Left colon (tissue), 2 donors: ENCODE measurements around the gene FAM83F. TPM values are rescaled to one million over a fixed set of nuclear protein-coding genes. Genes with fewer than 3 reads are reported as not detected.
"Not testable (repeated sequence)": the region's sequence is repeated elsewhere in the genome, so short reads cannot be mapped to it uniquely, and the experiment has no call there.

Source experiments
- ATAC-seq: fragments of 200-7000 bp; cut with Tn5 transposase; one replicate; pipeline ENCODE4 v1.9.1; 2020; ENCODE audit warnings: mild to moderate bottlenecking, moderate library complexity
- DNase-seq, 2 donors: peaks; one replicate each; pipeline ENCODE4 v3.0.0-alpha.2; 2020
- intact Hi-C, 2 donors: fragments of 100-400 bp; cut with DNase I in 1 of 2; cut with micrococcal nuclease in 1 of 2; formaldehyde crosslinking; loops; one replicate each; pipeline versions ENCODE4 v1.11.2 to v1.14.0; 2022; cut with DNase I, micrococcal nuclease
- long read RNA-seq: library from polyadenylated mRNA; unstranded; transcript quantifications from one replicate; pipeline ENCODE4 v2.0.0, GENCODE V29; 2021
- total RNA-seq, 2 donors: library from RNA; stranded (reverse); fragmentation: NEBNext Ultra II Directional; extraction: Animal tissue kit (Norgen Biotek cat#: 25700); gene quantifications; one replicate each; pipeline ENCODE4 v1.2.1, GENCODE V29; 2021
- donor health status: DM: no; HTN: no; CAD: no.
- donor health status: DM: yes; HTN: yes; CAD: no.

FAM83F gene
- 10 to 100 TPM; 35.3 to 44.3 TPM for total RNA-seq
- long read RNA-seq, full-length matches to known transcripts, result 51 of 64 reads
- long read RNA-seq, partial matches to known transcripts, result 2 of 64 reads
- long read RNA-seq, other reads (novel, unspliced or antisense), result 11 of 64 reads

DNA sequence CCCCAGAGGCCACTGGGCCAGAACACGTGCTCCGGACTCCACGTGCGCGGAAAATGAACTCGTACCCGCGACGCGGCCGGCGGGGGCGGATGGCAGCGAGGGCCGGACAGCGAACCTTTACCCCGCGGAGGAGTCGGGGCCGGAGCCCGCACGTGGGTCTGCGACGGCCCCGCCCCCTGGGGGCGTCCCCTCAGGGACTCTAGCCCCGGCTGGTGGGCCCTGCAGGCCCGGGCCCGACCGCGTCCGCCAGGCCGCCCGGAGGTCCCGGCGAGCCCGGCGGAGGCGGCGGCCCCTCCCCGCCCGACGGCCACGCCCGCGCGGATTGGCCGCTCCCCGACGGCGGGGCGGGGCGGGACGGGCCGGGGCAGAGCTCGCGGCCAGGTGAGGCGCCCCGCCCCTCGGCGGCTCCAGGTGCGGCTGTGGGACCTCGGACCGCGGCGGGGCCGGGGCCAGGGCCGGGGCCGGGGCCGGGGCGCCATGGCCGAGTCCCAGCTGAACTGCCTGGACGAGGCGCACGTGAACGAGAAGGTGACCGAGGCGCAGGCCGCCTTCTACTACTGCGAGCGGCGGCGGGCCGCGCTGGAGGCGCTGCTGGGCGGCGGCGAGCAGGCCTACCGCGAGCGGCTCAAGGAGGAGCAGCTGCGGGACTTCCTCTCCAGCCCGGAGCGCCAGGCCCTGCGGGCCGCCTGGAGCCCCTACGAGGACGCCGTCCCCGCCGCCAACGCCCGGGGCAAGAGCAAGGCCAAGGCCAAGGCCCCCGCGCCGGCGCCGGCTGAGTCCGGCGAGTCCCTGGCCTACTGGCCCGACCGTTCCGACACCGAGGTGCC, at the start of gene FAM83F:
Gene FAM83F, plus strand, starts transcription at position 389 of the 827 bp plus-strand sequence. Its CDS starts 89 bp downstream, at position 478.
- ATAC-seq (peak; percentile 73), DNase-seq (peak; percentile 54 to 81)
- intact Hi-C loops, result no loop called here

GRCh38 chr22:39946126-39946502, 48.6 kb upstream of the FAM83F start:
- intact Hi-C loops, result no loop called here
- ATAC-seq, result no peak
- no peak for DNase-seq

DNA sequence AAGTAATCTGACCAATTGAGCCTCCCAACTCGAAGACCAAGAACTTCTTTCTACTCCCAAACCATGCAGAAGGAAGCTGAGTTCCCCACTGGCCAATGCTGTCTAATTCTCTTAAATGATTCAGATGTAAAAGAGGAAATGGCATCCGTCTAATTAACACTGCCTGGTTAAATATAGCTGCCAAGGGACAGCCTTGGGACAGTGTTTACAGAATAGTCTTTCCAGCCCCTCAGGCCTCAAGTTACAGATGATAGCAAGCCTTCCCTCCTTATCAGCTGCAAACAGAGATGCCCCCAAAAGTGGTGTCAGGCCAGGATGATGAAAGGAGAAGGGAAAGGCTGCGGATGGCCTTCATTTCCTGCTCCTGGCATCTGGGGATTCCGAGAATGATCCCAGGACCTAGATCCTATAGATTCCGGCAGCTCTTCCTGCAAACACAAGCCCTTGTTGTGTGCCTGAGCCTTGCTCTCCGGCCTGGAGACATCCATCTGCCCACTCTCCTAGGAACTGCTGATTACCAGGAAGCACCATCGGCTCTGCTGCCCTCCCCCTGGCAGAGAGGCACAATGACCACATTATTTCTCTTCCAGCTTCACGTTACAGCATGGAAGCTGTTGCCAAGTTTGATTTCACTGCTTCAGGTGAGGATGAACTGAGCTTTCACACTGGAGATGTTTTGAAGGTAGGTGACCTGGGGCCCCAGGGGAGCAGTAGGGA, 48.1 kb upstream of the FAM83F start:
- intact Hi-C loops, result no loop called here
- DNase-seq, result no peak
- ATAC-seq, result peak; percentile 60

DNA sequence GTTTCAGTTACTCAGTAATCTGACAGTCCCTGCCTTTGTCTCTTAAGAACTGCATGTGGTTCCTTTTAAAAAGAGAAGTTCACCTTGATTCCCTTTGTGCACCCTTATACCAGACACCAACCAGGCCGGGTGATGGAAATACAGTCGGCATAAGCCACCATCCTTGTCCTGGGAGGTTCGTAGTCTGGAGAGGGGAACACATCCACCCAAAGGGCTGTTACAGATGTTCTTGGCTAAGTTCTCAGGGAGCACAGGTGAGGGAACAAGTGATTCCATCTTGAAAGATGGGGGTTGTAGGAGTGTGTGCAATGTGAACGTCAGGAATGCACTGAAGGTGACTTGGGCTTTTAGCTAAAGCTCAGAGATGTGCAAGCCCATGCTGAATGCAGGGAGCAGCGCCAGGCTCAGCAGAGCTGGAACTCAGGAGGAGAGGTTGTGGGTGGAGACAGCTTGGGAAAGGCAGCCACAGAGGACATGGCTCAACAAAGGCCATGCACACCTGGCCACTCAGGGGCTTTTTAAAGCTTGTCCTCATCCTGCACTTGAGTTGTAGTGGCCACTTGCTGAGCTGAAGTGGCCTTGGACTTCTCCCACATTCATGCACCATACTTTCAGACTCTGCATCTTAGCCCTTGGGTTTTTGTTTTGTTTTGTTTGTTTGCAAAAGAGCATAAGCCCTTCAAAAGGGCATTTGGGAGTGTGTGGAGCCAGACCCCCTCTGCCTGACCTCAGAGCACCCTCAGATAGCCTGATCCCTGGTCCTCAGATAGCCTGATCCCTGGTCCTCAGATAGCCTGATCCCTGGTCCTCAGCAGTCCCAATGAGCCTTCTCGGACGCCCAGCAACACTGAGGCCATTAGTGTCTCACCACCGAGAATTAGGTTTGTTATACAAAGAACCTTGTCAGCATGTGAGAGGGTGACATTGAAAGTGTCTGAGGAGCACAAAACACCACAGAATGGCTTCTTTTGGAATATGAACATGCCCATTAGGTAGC, 47.2 kb upstream of the FAM83F start:
- ATAC-seq (no peak), DNase-seq (no peak)
- intact Hi-C loops, result no loop called here

DNA sequence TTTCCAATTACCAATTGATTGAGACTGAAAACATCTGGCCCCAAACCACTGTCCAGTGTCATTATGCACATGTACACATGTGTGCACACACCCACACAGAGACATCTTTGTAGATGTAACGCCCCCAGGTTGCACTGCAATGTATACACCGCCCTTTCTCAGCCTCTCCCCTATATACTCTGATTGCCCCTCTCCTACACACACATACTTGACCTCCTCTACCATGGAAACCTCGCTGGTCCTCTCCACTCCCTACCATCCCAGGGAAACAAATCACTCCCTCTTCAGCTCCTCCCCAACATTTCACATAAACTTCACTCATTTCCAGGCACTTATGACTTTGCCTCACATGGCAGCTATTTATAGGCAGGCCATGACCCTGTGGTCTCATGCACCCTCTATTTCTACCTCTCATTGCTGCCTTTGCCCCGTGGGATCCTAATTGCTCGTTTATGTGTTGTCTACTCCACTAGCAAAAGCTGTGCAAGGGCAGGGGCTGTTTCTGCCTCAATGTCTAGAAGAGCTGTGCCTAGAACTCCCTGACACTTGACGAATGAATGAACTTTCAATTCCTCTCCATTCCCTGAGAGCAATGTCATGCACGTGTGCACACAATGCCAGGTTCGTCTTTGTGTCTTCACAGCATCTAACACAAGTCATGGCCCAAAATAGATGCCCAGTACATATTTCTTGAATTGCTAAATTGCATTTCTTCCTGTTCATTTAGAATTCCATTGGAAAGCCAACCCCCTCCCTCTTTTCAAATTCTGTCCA, 44.6 kb upstream of the FAM83F start:
- DNase-seq (no peak), ATAC-seq (no peak)
- intact Hi-C loops, result no loop called here

DNA sequence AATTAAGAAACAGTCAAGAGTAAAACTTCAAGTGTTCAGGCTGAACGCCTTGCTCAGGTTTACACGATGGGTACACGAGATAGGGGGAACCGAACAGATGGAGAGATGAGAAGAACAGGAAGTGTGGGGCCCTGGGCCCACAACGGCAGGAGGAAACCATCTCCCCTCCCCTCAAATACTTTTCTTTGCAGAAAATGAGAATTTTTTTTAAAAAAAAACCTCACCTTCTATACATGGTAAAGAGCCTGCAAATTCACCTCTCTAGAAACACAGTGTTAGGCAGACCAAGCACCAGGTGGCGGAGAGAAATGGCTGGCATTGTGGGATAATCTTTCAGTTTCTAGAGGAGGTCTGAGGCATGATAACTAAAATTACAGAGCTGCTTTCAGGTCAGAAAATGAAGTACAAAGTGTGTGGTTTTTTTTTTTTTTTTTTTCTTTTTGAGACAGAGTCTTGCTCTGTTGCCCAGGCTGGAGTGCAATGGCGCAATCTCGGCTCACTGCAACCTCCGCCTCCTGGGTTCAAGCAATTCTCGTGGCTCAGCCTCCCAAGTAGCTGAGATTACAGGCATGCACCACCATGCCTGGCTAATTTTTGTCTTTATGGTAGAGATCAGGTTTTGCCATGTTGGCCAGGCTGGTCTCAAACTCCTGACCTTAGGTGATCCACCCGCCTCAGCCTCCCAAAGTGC, 43.0 kb upstream of the FAM83F start:
- ATAC-seq, intact Hi-C loops, DNase-seq: not testable (repeated sequence)

- DNase-seq (no peak), ATAC-seq (no peak)
- intact Hi-C loops, result no loop called here
Observed at GRCh38 chr22:39952347-39952746, 42.4 kb upstream of the FAM83F start.

- no peak for ATAC-seq
- no peak for DNase-seq
- intact Hi-C loops, result no loop called here
Observed at GRCh38 chr22:39953101-39953500, 41.7 kb upstream of the FAM83F start.

GRCh38 chr22:39954584-39955055, 40.1 kb upstream of the FAM83F start:
- DNase-seq (no peak), ATAC-seq (no peak)
- intact Hi-C loops, result no loop called here

GRCh38 chr22:39955675-39956074, 39.1 kb upstream of the FAM83F start:
- DNase-seq (no peak), ATAC-seq (no peak)
- intact Hi-C loops, result no loop called here

- DNase-seq (peak in 1 of 2 donors; percentile 23), ATAC-seq (no peak)
- intact Hi-C loops, result no loop called here
Observed at GRCh38 chr22:39956932-39957664, 37.7 kb upstream of the FAM83F start.

DNA sequence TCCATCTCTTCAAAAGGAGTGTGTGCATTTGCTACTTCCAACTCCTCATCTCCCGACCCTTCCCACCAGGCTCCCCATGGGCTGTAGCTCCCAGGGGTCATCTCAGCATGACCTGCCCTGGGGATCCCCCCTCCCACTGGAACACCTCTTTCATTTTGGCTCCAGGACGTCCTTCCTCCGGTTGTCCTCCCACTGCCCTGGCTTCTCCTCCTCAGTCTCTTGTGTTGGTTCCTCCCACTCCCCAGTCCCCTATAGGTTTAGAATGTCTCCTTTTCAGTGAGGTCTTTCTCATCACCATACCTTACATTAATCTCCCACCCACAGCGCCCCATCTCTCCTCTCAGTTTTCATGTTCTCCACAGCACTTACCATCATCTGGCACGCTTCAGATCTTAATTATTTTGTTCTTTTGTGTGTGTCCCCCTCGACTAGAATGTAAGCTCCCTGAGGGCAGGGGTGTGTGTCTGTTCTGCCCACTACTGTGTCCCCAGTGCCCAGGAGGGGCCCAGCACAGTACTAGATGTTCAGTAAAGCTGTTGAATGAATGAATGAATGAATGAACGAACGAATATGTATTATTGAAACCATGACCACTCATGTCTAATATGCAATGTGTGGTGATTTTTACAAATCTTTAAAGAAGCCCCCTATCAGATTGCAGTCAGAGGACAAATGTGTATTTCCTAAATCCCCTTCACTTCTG, 36.6 kb upstream of the FAM83F start:
- DNase-seq (no peak), ATAC-seq (no peak)
- intact Hi-C loops, result no loop called here

- intact Hi-C loops, result no loop called here
- DNase-seq (no peak), ATAC-seq (no peak)
Observed at GRCh38 chr22:39958949-39959639, 35.7 kb upstream of the FAM83F start.

- DNase-seq, result no peak
Observed at GRCh38 chr22:39959640-39960447, 34.9 kb upstream of the FAM83F start, which contains the start of gene TMA7B. TMA7B (plus strand) TSS chr22:39960397; CDS start chr22:39964375, 3,978 bp downstream.

More at GRCh38 chr22:39959640-39960447, 34.9 kb upstream of the FAM83F start, which contains the start of gene TMA7B:
- peak; percentile 61 for ATAC-seq
- intact Hi-C loops, result no loop called here
